MCF 10A (cell line): ENCODE data around the gene ATP5F1A. TPM values are rescaled to one million over a fixed set of nuclear protein-coding genes. Genes with fewer than 3 reads are reported as not detected.

Experiments
- BruUV-seq: library from RNA; stranded (reverse); fragments of 400-500 nt; replicated peaks from 2 replicates; lab custom pipeline; 2021; lab: Mats Ljungman, UMichigan
- CTCF ChIA-PET: fragments of 300-600 bp; sonication (Branson Sonifier 250); formaldehyde crosslinking; extraction: SDS; loops from one replicate; lab custom pipeline; 2021; ENCODE audit warnings: antibody characterized with exemption, inconsistent platforms; lab: Yijun Ruan, JAX
- POLR2A ChIA-PET: fragments of 300-600, 350-650 bp; sonication (Branson Sonifier 250); formaldehyde crosslinking; extraction: SDS; loops from one replicate; lab custom pipeline; 2020; ENCODE audit warnings: antibody characterized with exemption, inconsistent platforms; lab: Yijun Ruan, JAX
- DNase-seq: peaks from one replicate; pipeline ENCODE4 v3.0.0-alpha.2; 2018; ENCODE audit not compliant: unreplicated experiment
- H3K27ac Mint-ChIP-seq: one replicate; pipeline ENCODE4 v1.8.0; 2022; ENCODE audit warnings: mild to moderate bottlenecking, low read depth, mixed read lengths; ENCODE audit not compliant: unreplicated experiment
- H3K27me3 Mint-ChIP-seq: one replicate; pipeline ENCODE4 v1.8.0; 2022; ENCODE audit warnings: mixed read lengths; ENCODE audit not compliant: insufficient read depth, unreplicated experiment
- H3K36me3 Mint-ChIP-seq: one replicate; pipeline ENCODE4 v1.8.0; 2022; ENCODE audit warnings: mild to moderate bottlenecking, moderate library complexity, mixed read lengths; ENCODE audit not compliant: insufficient read depth, unreplicated experiment
- H3K4me1 Mint-ChIP-seq: one replicate; pipeline ENCODE4 v1.8.0; 2022; ENCODE audit warnings: mixed read lengths; ENCODE audit not compliant: insufficient read depth, unreplicated experiment
- H3K4me3 Mint-ChIP-seq: one replicate; pipeline ENCODE4 v1.8.0; 2022; ENCODE audit warnings: mild to moderate bottlenecking, moderate library complexity, mixed read lengths; ENCODE audit not compliant: unreplicated experiment
- H3K9me3 Mint-ChIP-seq: one replicate; pipeline ENCODE4 v1.8.0; 2022; ENCODE audit warnings: mixed read lengths; ENCODE audit not compliant: unreplicated experiment
- CTCF ChIP-seq: fragments of 200-600 bp; IDR thresholded peaks from one replicate; pipeline ENCODE4 v1.8.0; 2022; ENCODE audit warnings: antibody characterized with exemption, mild to moderate bottlenecking; ENCODE audit not compliant: unreplicated experiment
- intact Hi-C: fragments of 100-400 bp; cut with micrococcal nuclease; formaldehyde crosslinking; loops from 2 replicates; pipeline ENCODE4 v1.14.1; 2022
- total RNA-seq: library from RNA; stranded (reverse); gene quantifications from 2 replicates; pipeline ENCODE4 v1.2.3, GENCODE V29; 2022

The ATP5F1A gene
- total RNA-seq, 1 experiment from 2014 or later, result 458 TPM

- no TSS peak for BruUV-seq
- no peak overlapping the region for H3K27ac Mint-ChIP-seq
- TF ChIP-seq CTCF, result no peak
- H3K4me1 Mint-ChIP-seq, result peaks cover 23% of the 10 kb centered on the region
- DNase-seq, result no peak
- no peaks in the 10 kb centered on the region for H3K9me3 Mint-ChIP-seq
- H3K27me3 Mint-ChIP-seq, result no peaks in the 10 kb centered on the region
- ChIA-PET POLR2A (interaction anchor here (0.6 to 1.9 kb wide), 2 partner anchors 14 to 32 kb away, joined by 3 to 9 read pairs; no protein-coding TSS in a partner anchor), CTCF (no interaction called here)
- no peaks in the 10 kb centered on the region for H3K36me3 Mint-ChIP-seq
- intact Hi-C loops, result no loop called here
- H3K4me3 Mint-ChIP-seq, result no peak overlapping the region
Measured at GRCh38 chr18:46055838-46056230, 42.3 kb downstream of the ATP5F1A start.

- intact Hi-C loops, result no loop called here
- POLR2A ChIA-PET, result interaction anchor here (0.6 to 1.9 kb wide), 4 partner anchors 12 to 31 kb away, joined by 3 to 9 read pairs (median 3); no protein-coding TSS in a partner anchor
Measured at GRCh38 chr18:46054956-46055837, 42.9 kb downstream of the ATP5F1A start.

GRCh38 chr18:46053368-46054095 is 44.6 kb downstream of the ATP5F1A start:
- CTCF ChIA-PET, result interaction anchor here (0.5 to 1.2 kb wide), 2 partner anchors 13 to 68 kb away, joined by 3 to 4 read pairs; no protein-coding TSS in a partner anchor
- POLR2A ChIA-PET, result interaction anchor here (1.1 to 2.5 kb wide), 4 partner anchors 8 to 19 kb away, joined by 3 to 17 read pairs (median 4); no protein-coding TSS in a partner anchor
- no peak for TF ChIP-seq CTCF

More at GRCh38 chr18:46054956-46055837, 42.9 kb downstream of the ATP5F1A start:
- no TSS peak for BruUV-seq
- DNase-seq, result no peak
- no peak for TF ChIP-seq CTCF
- H3K9me3 Mint-ChIP-seq, result no peaks in the 10 kb centered on the region
- CTCF ChIA-PET, result interaction anchor here (1.2 kb wide), 1 partner anchor 11 kb away, joined by 3 read pairs; no protein-coding TSS in a partner anchor
- peaks cover 23% of the 10 kb centered on the region for H3K4me1 Mint-ChIP-seq
- no peaks in the 10 kb centered on the region for H3K27me3 Mint-ChIP-seq
- H3K4me3 Mint-ChIP-seq, result no peak overlapping the region
- H3K27ac Mint-ChIP-seq, result no peak overlapping the region
- H3K36me3 Mint-ChIP-seq, result no peaks in the 10 kb centered on the region

More at GRCh38 chr18:46053368-46054095, 44.6 kb downstream of the ATP5F1A start:
- Mint-ChIP-seq H3K27ac (no peak overlapping the region), H3K27me3 (no peaks in the 10 kb centered on the region), H3K36me3 (no peaks in the 10 kb centered on the region), H3K4me1 (peaks cover 29% of the 10 kb centered on the region), H3K9me3 (no peaks in the 10 kb centered on the region), H3K4me3 (no peak overlapping the region)
- no TSS peak for BruUV-seq
- no peak for DNase-seq
- intact Hi-C loops, result no loop called here
